Measurements from ENCODE around the gene PLEKHF1. TPM values are rescaled to one million over a fixed set of nuclear protein-coding genes. Genes with fewer than 3 reads are reported as not detected.

PLEKHF1 gene
- total and polyA plus RNA-seq, 2 of the 13 experiments (the other 11 are each of a cell fraction or from before 2014, with no cell fraction given), result 2.9 to 3.8 TPM

- FAIRE-seq (no peak), DNase-seq (ENCODE audit: low spot score) (no peak), ATAC-seq (no peak)
- peaks cover 1 to 4% of the 10 kb centered on the region in 2 experiments; a peak in 4 of 5 replicates for H3K27me3 ChIP-seq (ENCODE audit: control insufficient read depth in 1 of 2, insufficient read depth in 2 of 2, low read length in 2 of 2)
- H4K20me1 ChIP-seq (ENCODE audit: insufficient read depth, low read length), result no peaks in the 10 kb centered on the region
- H3K9ac ChIP-seq (ENCODE audit: insufficient read depth, low read depth, low read length), result no peak overlapping the region
- H3K4me3 ChIP-seq (replicated peaks in 1 of 3; ENCODE audit: insufficient read depth in 1 of 3, low read depth in 2 of 3, low read length in 3 of 3), result no peak overlapping the region
- in situ Hi-C loops (cut with HindIII; ENCODE audit: extremely low pct_ligation_motif_present, low pct_unique_long_range_greater_than_20kb), result no loop called here
- H3K4me1 ChIP-seq (ENCODE audit: insufficient read depth, low read length), result no peaks in the 10 kb centered on the region
- no peaks in the 10 kb centered on the region for H3K36me3 ChIP-seq (replicated peaks in 1 of 2; ENCODE audit: control insufficient read depth in 1 of 2, insufficient read depth in 2 of 2, low read length in 2 of 2)
- CTCF ChIA-PET (ENCODE audit: low intra/inter-chr PET ratio, low total read pairs), result no interaction called here
- WGBS (ENCODE audit: low lambda C conversion rate), result 62% methylated on average over 11 of the region's 12 CpGs
- no peak for TF ChIP-seq SKI (IDR thresholded peaks at IDR 0.05; ENCODE audit: partially characterized antibody)
- TF ChIP-seq SRSF1 (optimal IDR thresholded peaks at IDR 0.05; ENCODE audit: low read depth, low read length), result no peak
- TF ChIP-seq HHEX (CRISPR knock-in tag; IDR thresholded peaks at IDR 0.05), result no peak
- no peak for TF ChIP-seq SOX6 (IDR thresholded peaks at IDR 0.05)
- TF ChIP-seq SOX6 (CRISPR knock-in tag; IDR thresholded peaks at IDR 0.05), result no peak
- TF ChIP-seq PLRG1 (conservative IDR thresholded peaks at IDR 0.05), result no peak
- TF ChIP-seq ARNT2 (CRISPR knock-in tag; IDR thresholded peaks at IDR 0.05; ENCODE audit: low read depth), result no peak
- TF ChIP-seq POLR2G (IDR thresholded peaks at IDR 0.05; ENCODE audit: low read depth, low read length), result no peak
- TF ChIP-seq ZNF766 (CRISPR knock-in tag; IDR thresholded peaks at IDR 0.05; ENCODE audit: borderline replicate concordance), result no peak
- no peak for TF ChIP-seq ZNF883 (CRISPR knock-in tag; IDR thresholded peaks at IDR 0.05; ENCODE audit: not compliant biosample characterization)
- no peak overlapping the region for H3K27ac ChIP-seq (ENCODE audit: extremely low read length, insufficient read depth, low read length)
- H2AFZ ChIP-seq (ENCODE audit: low read length), result no peak overlapping the region
- no TSS peak for BruUV-seq (replicated peaks)
- POLR2A ChIA-PET, result no interaction called here
- no peaks in the 10 kb centered on the region for H3K9me3 ChIP-seq (ENCODE audit: low read length)
- H3K79me2 ChIP-seq (ENCODE audit: insufficient read depth, low read length), result no peaks in the 10 kb centered on the region
- intact Hi-C loops (cut with micrococcal nuclease; ENCODE audit: unreplicated experiment), result no loop called here
- no peak overlapping the region for H3K4me2 ChIP-seq (ENCODE audit: low read depth, low read length)
Measured at GRCh38 chr19:29640231-29640630, 25.0 kb upstream of the PLEKHF1 start.

GRCh38 chr19:29641597-29641996 lies 23.7 kb upstream of the PLEKHF1 start:
- no peaks in the 10 kb centered on the region for H3K36me3 ChIP-seq (replicated peaks in 1 of 2; ENCODE audit: control insufficient read depth in 1 of 2, insufficient read depth in 2 of 2, low read length in 2 of 2)
- H3K4me2 ChIP-seq (ENCODE audit: low read depth, low read length), result no peak overlapping the region
- no peaks in the 10 kb centered on the region for H3K9me3 ChIP-seq (ENCODE audit: low read length)
- H2AFZ ChIP-seq (ENCODE audit: low read length), result no peak overlapping the region
- DNase-seq (ENCODE audit: low spot score), result no peak
- no peak overlapping the region for H3K27ac ChIP-seq (ENCODE audit: extremely low read length, insufficient read depth, low read length)
- FAIRE-seq, result no peak
- BruUV-seq (replicated peaks), result no TSS peak
- H3K4me3 ChIP-seq (replicated peaks in 1 of 3; ENCODE audit: insufficient read depth in 1 of 3, low read depth in 2 of 3, low read length in 3 of 3), result no peak overlapping the region
- in situ Hi-C loops (cut with HindIII; ENCODE audit: extremely low pct_ligation_motif_present, low pct_unique_long_range_greater_than_20kb), result no loop called here
- peaks cover 8% of the 10 kb centered on the region for H3K4me1 ChIP-seq (ENCODE audit: insufficient read depth, low read length)
- no peaks in the 10 kb centered on the region for H4K20me1 ChIP-seq (ENCODE audit: insufficient read depth, low read length)
- CTCF ChIA-PET (ENCODE audit: low intra/inter-chr PET ratio, low total read pairs), result no interaction called here
- H3K79me2 ChIP-seq (ENCODE audit: insufficient read depth, low read length), result no peaks in the 10 kb centered on the region
- peaks cover 1 to 6% of the 10 kb centered on the region in 2 experiments; a peak in 4 of 5 replicates for H3K27me3 ChIP-seq (ENCODE audit: control insufficient read depth in 1 of 2, insufficient read depth in 2 of 2, low read length in 2 of 2)
- H3K9ac ChIP-seq (ENCODE audit: insufficient read depth, low read depth, low read length), result no peak overlapping the region
- ATAC-seq, result no peak
- intact Hi-C loops (cut with micrococcal nuclease; ENCODE audit: unreplicated experiment), result no loop called here
- TF ChIP-seq ZNF337 (CRISPR knock-in tag; IDR thresholded peaks at IDR 0.05; ENCODE audit: borderline replicate concordance, low read depth) (no peak), NR0B2 (CRISPR knock-in tag; IDR thresholded peaks at IDR 0.05) (no peak), ZNF788 (CRISPR knock-in tag; IDR thresholded peaks at IDR 0.05; ENCODE audit: borderline replicate concordance) (no peak), MYPOP (CRISPR knock-in tag; IDR thresholded peaks at IDR 0.05) (no peak), GATAD1 (CRISPR knock-in tag; IDR thresholded peaks at IDR 0.05) (no peak)
- POLR2A ChIA-PET, result no interaction called here
- 22% methylated on average over 2 of the region's 2 CpGs for WGBS (ENCODE audit: low lambda C conversion rate)
